Urothelium cell line (cell line): ENCODE data around the gene GNG4.
"Not testable (repeated sequence)": the region's sequence is repeated elsewhere in the genome, so short reads cannot be mapped to it uniquely, and the experiment has no call there.

Source experiments
- DNase-seq: peaks from one replicate; pipeline ENCODE4 v3.0.0; 2011; ENCODE audit warnings: low spot score, mixed read lengths
- FAIRE-seq: peaks from 2 replicates; lab custom pipeline; 2011; peaks lifted over from hg19 to GRCh38; lab: Jason Lieb, UNC

The GNG4 gene

GRCh38 chr1:235546369-235547155 lies 103.0 kb downstream of the GNG4 start:
- DNase-seq, FAIRE-seq: not testable (repeated sequence)

- FAIRE-seq (no peak), DNase-seq (no peak)
Observed at GRCh38 chr1:235545292-235545930, 104.2 kb downstream of the GNG4 start.

- not testable (repeated sequence) for DNase-seq, FAIRE-seq
Observed at GRCh38 chr1:235542845-235543244, 106.7 kb downstream of the GNG4 start.

- DNase-seq (no peak), FAIRE-seq (no peak)
Observed at GRCh38 chr1:235533476-235534168, 116.0 kb downstream of the GNG4 start.

GRCh38 chr1:235532360-235532759 lies 117.2 kb downstream of the GNG4 start:
- FAIRE-seq (no peak), DNase-seq (no peak)

GRCh38 chr1:235527196-235527814 lies 122.3 kb downstream of the GNG4 start:
- FAIRE-seq = no peak
- no peak for DNase-seq

- FAIRE-seq = no peak
- no peak for DNase-seq
Observed at GRCh38 chr1:235525314-235525713, 124.3 kb downstream of the GNG4 start.

GRCh38 chr1:235516862-235517446 lies 132.6 kb downstream of the GNG4 start:
- FAIRE-seq (no peak), DNase-seq (no peak)

GRCh38 chr1:235515844-235516512 lies 133.6 kb downstream of the GNG4 start:
- DNase-seq = no peak

GRCh38 chr1:235513495-235514366 lies 135.9 kb downstream of the GNG4 start:
- FAIRE-seq = no peak
- DNase-seq = peak; percentile 33

More at GRCh38 chr1:235515844-235516512, 133.6 kb downstream of the GNG4 start:
- no peak for FAIRE-seq

- DNase-seq = peak; percentile 42
- FAIRE-seq = no peak
Observed at GRCh38 chr1:235511470-235512240, 137.9 kb downstream of the GNG4 start.

- FAIRE-seq = no peak
- DNase-seq = no peak
Observed at GRCh38 chr1:235510823-235511222, 138.8 kb downstream of the GNG4 start.

GRCh38 chr1:235507623-235508022 lies 142.0 kb downstream of the GNG4 start:
- FAIRE-seq (no peak), DNase-seq (no peak)

- FAIRE-seq (peak; percentile 77), DNase-seq (peak; percentile 96)
Observed at GRCh38 chr1:235504494-235505222, 144.9 kb downstream of the GNG4 start.

- FAIRE-seq (no peak), DNase-seq (peak; percentile 74)
Observed at GRCh38 chr1:235504122-235504493, 145.5 kb downstream of the GNG4 start, which contains the start of gene B3GALNT2. Gene B3GALNT2 (minus strand): TSS chr1:235504452. CDS start chr1:235504252, 200 bp downstream.

- FAIRE-seq (no peak), DNase-seq (peak; percentile 41)
Observed at GRCh38 chr1:235503403-235504121, 146.0 kb downstream of the GNG4 start.
